Measurements from ENCODE around the gene FN3KRP.

- TF ChIP-seq CREB5 (CRISPR knock-in tag; IDR thresholded peaks at IDR 0.05; ENCODE audit: low read depth), result no peak
- TF ChIP-seq PATZ1 (CRISPR knock-in tag; IDR thresholded peaks at IDR 0.05; ENCODE audit: borderline replicate concordance), result no peak
- TF ChIP-seq TCF4 (CRISPR knock-in tag; IDR thresholded peaks at IDR 0.05; ENCODE audit: borderline replicate concordance), result no peak
- no peak for TF ChIP-seq SNAI2 (CRISPR knock-in tag; IDR thresholded peaks at IDR 0.05)
- TF ChIP-seq ZNF70 (CRISPR knock-in tag; IDR thresholded peaks at IDR 0.05), result no peak
- no peak for TF ChIP-seq BACH2 (CRISPR knock-in tag; IDR thresholded peaks at IDR 0.05; ENCODE audit: borderline replicate concordance)
- no peak for TF ChIP-seq RARB (CRISPR knock-in tag; IDR thresholded peaks at IDR 0.05)
- TF ChIP-seq ZC3H10 (CRISPR knock-in tag; IDR thresholded peaks at IDR 0.05), result no peak
Observed at GRCh38 chr17:82697808-82698064, 18.8 kb upstream of the FN3KRP start.

All from SK-N-SH treated with all-trans-retinoic acid at 6 μM for 48 hours (cell line).